GM18951 (cell line): ENCODE results near the gene DNMT3A.

Experiments used
- POLR2A ChIP-seq: IDR thresholded peaks from 4 replicates; pipeline ENCODE4 v1.6.1; 2011; ENCODE audit warnings: mild to moderate bottlenecking; ENCODE audit not compliant: insufficient read length, insufficient read depth; ENCODE audit errors: extremely low read depth
- in situ Hi-C: fragments of 300-500 bp; cut with MboI; formaldehyde crosslinking; loops from one replicate; pipeline ENCODE4 v1.12.0; 2022; ENCODE audit warnings: low sequenced_read_pairs, mixed read lengths, inconsistent platforms; ENCODE audit not compliant: unreplicated experiment

DNMT3A gene

GRCh38 chr2:25368660-25369059 lies 26.9 kb upstream of the DNMT3A start:
- in situ Hi-C loops: no loop called here
- no peak for TF ChIP-seq POLR2A

- in situ Hi-C loops: no loop called here
- TF ChIP-seq POLR2A: no peak
These were observed 25.6 kb upstream of the DNMT3A start for GRCh38 chr2:25367296-25367695.

GRCh38 chr2:25366629-25367028 lies 24.9 kb upstream of the DNMT3A start:
- in situ Hi-C loops: no loop called here
- no peak for TF ChIP-seq POLR2A

GRCh38 chr2:25365241-25365640 lies 23.5 kb upstream of the DNMT3A start:
- in situ Hi-C loops: no loop called here

GRCh38 chr2:25363733-25364132 lies 22.0 kb upstream of the DNMT3A start:
- TF ChIP-seq POLR2A: no peak
- in situ Hi-C loops: no loop called here

More at GRCh38 chr2:25365241-25365640, 23.5 kb upstream of the DNMT3A start:
- no peak for TF ChIP-seq POLR2A

- in situ Hi-C loops: no loop called here
- no peak for TF ChIP-seq POLR2A
These were observed 20.9 kb upstream of the DNMT3A start for GRCh38 chr2:25362434-25363145.

GRCh38 chr2:25362049-25362433 lies 20.3 kb upstream of the DNMT3A start:
- peak; percentile 90 for TF ChIP-seq POLR2A
- in situ Hi-C loops: no loop called here

- no peak for TF ChIP-seq POLR2A
- in situ Hi-C loops: no loop called here
These were observed 19.7 kb upstream of the DNMT3A start for GRCh38 chr2:25361261-25362048.

GRCh38 chr2:25358836-25359235 lies 17.1 kb upstream of the DNMT3A start:
- in situ Hi-C loops: no loop called here
- no peak for TF ChIP-seq POLR2A

- no peak for TF ChIP-seq POLR2A
- in situ Hi-C loops: no loop called here
These were observed 16.6 kb upstream of the DNMT3A start for GRCh38 chr2:25358249-25358815.

GRCh38 chr2:25356088-25356487 lies 14.4 kb upstream of the DNMT3A start:
- in situ Hi-C loops: no loop called here
- no peak for TF ChIP-seq POLR2A

GRCh38 chr2:25355270-25355669 lies 13.5 kb upstream of the DNMT3A start:
- no peak for TF ChIP-seq POLR2A
- in situ Hi-C loops: no loop called here

GRCh38 chr2:25354116-25354515 lies 12.4 kb upstream of the DNMT3A start:
- TF ChIP-seq POLR2A: no peak
- in situ Hi-C loops: no loop called here

GRCh38 chr2:25349397-25349796 lies 7.7 kb upstream of the DNMT3A start:
- in situ Hi-C loops: no loop called here
- TF ChIP-seq POLR2A: no peak
